Mononuclear cell (primary cell): Measurements from ENCODE around the gene PIAS4. TPM values are rescaled to one million over a fixed set of nuclear protein-coding genes. Genes with fewer than 3 reads are reported as not detected.
"Not testable (repeated sequence)": the region's sequence is repeated elsewhere in the genome, so short reads cannot be mapped to it uniquely, and the experiment has no call there.

Source experiments
- H3K27me3 ChIP-seq: 2 replicates; pipeline ENCODE4 v1.6.0; 2011; ENCODE audit warnings: low read length, control low read depth; ENCODE audit not compliant: insufficient read depth
- H3K4me1 ChIP-seq: 2 replicates; pipeline ENCODE4 v1.5.1; 2011; ENCODE audit warnings: mild to moderate bottlenecking, low read length, control low read depth; ENCODE audit not compliant: insufficient read depth
- H3K4me3 ChIP-seq: 2 replicates; pipeline ENCODE4 v1.5.1; 2011; ENCODE audit warnings: mild to moderate bottlenecking, low read length, moderate library complexity
- H3K9me3 ChIP-seq: 2 replicates; pipeline ENCODE4 v1.5.1; 2011; ENCODE audit warnings: low read depth, mild to moderate bottlenecking, control low read depth, low read length
- total RNA-seq: library from RNA; depleted of rRNA; stranded (reverse); fragments of >200 nt; gene quantifications from one replicate; pipeline ENCODE4 v1.2.3, GENCODE V29; 2012

Gene PIAS4
- total RNA-seq, result 12.0 TPM

GRCh38 chr19:4007021-4007835, at the start of gene PIAS4:
TSS of gene PIAS4 (plus strand) at chr19:4007736. CDS start at chr19:4007761, 25 bp downstream.
- Histone ChIP-seq H3K4me3 (peak within 1 kb of the TSS; percentile 66), H3K4me1 (peaks cover 36% of the 10 kb centered on the region), H3K9me3 (no peaks in the 10 kb centered on the region), H3K27me3 (no peaks in the 10 kb centered on the region)

DNA sequence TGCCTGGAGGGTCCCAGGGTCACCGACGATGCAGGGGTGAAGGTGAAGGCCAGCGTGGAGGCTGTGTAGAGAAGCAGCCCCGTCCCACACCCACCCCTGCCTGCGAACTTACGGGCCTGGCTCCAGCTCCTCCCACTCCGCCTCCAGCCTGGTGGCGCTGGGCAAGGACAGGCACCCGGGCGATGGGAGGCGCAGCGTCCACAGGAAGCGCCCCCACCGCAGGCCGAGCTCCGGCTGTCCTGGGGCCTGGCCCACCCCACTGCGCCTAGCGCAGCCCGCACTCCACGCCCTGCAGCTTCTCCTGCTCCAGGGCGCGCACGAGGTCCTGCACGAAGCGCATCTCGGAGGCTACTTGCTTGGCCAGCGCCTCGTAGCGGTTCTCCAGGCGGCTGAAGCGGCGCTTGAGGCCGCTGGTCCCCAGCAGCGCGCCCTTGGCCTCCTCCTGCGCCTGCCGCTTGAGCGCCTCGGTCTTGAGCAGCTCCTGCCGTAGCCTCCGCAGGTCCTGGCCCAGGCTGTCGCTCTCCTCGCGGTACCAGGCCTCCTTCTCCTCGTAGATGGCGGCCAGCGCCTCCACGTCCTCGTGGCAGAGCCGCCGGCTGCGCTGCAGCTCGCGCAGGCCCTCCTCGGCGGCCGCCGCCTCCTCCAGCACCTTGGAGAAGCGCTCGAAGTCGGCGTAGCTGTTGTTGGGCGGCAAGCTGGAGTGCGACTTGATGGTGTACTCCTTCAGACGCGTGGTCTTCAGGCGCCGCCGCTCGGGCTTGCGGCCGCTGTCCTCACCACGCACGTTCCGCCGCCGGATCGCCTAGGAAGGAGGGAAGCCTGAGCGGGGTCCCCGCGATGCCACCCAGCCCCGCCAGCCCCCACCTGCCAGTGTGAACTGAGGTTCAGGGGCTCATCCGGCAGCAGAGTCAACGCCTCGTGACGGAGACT, 48.4 kb upstream of the PIAS4 start:
- Histone ChIP-seq H3K27me3 (no peaks in the 10 kb centered on the region), H3K4me1 (no peaks in the 10 kb centered on the region), H3K9me3 (no peaks in the 10 kb centered on the region), H3K4me3 (no peak overlapping the region)

- no peaks in the 10 kb centered on the region for H3K4me1 ChIP-seq
- no peaks in the 10 kb centered on the region for H3K9me3 ChIP-seq
- H3K4me3 ChIP-seq, result no peak overlapping the region
- no peaks in the 10 kb centered on the region for H3K27me3 ChIP-seq
These were observed 47.8 kb upstream of the PIAS4 start for GRCh38 chr19:3959766-3960131.

GRCh38 chr19:3961007-3961406, 46.5 kb upstream of the PIAS4 start:
- Histone ChIP-seq H3K4me1 (no peaks in the 10 kb centered on the region), H3K4me3 (no peak overlapping the region), H3K9me3 (no peaks in the 10 kb centered on the region), H3K27me3 (no peaks in the 10 kb centered on the region)

DNA sequence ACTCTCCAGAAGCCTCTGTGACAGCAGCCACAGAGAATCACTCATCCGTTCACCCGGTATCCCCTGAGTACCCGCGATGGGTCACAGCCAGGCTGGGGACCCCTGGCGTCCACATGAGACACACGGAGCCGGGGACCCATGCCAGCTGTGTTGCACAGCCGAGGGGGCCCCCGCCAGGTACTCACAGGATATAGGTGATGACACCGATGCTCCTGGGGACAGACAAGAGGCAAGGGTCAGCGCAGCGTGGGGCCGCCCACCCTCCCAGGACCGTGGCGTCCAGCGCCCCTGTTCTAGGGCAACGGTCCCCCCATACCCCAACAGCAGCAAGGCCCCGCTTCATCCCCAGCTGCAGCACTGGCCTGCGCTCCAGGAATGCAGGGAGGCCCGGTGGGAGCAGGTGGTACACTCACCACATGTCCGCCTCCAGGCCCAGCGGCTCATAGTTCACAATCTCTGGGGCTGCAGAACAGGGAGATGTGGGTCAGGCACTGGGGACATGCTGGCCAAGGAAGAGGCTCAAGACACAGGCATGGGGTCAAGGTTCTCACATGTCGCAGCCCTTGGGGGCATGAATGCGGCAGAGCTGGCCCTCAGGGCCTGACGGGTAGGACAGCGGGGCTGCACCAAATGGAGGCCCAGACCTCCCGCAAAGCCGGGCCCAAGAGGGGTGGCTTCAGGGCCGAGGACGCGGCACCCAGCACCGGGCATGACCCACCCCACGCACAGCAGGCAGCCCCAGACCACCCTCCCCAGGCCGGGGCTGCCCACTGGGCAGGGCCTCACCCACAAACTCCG, 43.9 kb upstream of the PIAS4 start:
- Histone ChIP-seq H3K27me3 (no peaks in the 10 kb centered on the region), H3K4me1 (no peaks in the 10 kb centered on the region), H3K9me3 (no peaks in the 10 kb centered on the region), H3K4me3 (no peak overlapping the region)

DNA sequence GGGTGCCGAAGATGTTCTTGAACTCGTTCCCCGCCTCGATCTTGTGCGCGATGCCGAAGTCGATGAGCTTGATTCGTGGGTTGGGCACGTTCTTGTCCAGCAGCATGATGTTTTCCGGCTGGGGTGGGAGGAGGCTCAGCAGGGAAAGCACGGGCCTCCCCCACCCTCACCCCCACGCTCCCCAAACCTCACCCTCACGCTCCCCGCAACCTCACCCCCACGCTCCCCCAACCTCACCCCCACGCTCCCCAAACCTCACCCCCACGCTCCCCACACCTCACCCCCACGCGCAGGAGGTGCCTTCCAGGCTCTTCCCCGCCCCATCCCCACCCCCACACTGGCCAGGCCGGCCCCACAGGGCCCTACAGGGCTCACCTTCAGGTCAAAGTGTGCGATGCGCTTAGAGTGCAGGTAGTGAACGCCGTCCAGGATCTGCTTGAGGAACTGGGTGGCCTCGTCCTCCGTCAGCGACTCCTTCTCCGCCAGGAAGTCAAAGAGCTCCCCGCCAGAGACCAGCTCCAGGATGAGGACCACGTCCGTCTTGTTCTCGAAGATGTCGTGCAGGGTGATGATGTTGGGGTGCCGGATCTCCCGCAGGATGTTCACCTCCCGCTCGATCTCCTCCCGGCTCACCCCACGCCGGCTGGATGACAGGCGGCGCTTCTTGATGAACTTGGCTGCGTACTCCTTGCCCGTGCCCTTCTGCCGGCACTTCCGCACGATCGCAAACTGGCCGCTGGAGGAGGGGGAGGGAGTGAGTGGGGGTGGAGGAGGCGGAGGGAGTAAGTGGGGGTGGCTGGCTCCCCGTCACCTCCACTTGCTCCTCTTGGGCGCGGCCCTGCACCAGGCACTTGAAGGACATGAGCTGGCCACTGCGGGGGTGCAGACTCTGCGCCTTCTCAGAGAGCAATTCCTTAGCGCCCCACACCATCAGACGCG, 43.0 kb upstream of the PIAS4 start:
- H3K4me3 ChIP-seq, result no peak overlapping the region
- H3K27me3 ChIP-seq, result no peaks in the 10 kb centered on the region
- H3K9me3 ChIP-seq, result no peaks in the 10 kb centered on the region
- peaks cover 6% of the 10 kb centered on the region for H3K4me1 ChIP-seq

DNA sequence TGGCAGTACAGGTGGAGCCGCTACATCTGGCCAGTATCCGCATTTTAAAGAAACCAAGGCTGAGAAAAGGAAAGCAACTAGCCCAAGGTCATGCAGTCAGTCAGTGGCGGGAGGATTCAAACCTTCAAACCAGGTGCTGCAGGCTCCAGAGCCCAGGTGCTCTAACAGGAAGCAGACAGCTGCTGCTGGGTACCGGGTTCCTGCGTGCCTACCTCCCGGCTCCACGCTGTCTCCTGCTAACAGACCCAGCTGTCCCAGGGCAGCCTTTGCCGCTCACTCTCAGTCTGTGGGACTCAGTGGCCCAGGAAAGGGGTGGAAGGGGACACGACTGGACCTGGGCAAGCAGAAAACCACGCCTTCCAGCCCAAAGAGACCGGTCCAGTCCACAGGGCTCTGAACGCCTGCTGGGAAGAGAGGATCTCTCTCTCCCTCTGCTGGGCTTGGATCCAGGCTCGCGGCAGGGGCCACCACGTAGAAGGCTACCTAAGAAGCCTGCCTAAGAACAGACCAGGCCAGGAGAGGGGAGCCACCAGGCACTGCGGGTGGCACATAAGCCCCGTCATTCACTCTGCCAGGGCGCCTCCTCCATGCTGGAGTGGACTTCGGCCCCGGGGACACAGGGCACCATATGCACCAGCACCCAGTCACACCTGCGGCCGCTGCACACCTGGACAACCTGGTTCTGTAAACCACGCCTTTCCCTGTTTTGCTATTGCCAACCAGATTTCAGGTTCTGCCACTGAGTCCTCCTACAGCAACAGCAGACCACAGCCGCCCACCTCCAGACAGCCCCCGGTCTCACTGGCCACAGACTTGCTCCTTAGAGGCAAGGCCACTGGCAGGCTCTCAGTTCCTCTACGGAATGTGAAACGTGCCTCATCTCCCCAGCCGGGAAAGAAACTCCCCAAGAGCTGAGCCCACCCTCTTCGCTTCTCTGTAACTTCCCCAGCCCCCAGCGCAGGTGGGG, 41.2 kb upstream of the PIAS4 start:
- Histone ChIP-seq H3K4me3 (no peak overlapping the region), H3K27me3 (no peaks in the 10 kb centered on the region), H3K4me1 (peaks cover 18% of the 10 kb centered on the region), H3K9me3 (no peaks in the 10 kb centered on the region)

DNA sequence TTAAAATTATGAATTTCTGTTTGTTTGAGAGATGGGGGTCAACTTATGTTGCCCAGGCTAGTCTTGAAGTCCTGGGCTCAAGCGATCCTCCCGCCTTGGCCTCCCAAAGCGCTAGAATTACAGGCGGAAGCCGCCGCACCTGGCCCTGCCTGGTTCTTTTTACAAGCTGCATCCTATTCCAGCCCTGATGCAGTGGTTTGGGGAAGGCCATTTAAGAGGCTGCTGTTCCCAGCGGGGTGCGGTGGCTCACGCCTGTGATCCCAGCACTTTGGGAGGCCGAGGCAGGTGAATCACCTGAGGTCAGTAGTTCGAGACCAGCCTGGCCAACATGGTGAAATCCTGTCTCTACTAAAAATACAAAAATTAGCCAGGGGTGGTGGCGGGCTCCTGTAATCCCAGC, 39.6 kb upstream of the PIAS4 start:
- not testable (repeated sequence) for H3K4me3 ChIP-seq, H3K9me3 ChIP-seq, H3K27me3 ChIP-seq
- H3K4me1 ChIP-seq, result peaks cover 22% of the 10 kb centered on the region

DNA sequence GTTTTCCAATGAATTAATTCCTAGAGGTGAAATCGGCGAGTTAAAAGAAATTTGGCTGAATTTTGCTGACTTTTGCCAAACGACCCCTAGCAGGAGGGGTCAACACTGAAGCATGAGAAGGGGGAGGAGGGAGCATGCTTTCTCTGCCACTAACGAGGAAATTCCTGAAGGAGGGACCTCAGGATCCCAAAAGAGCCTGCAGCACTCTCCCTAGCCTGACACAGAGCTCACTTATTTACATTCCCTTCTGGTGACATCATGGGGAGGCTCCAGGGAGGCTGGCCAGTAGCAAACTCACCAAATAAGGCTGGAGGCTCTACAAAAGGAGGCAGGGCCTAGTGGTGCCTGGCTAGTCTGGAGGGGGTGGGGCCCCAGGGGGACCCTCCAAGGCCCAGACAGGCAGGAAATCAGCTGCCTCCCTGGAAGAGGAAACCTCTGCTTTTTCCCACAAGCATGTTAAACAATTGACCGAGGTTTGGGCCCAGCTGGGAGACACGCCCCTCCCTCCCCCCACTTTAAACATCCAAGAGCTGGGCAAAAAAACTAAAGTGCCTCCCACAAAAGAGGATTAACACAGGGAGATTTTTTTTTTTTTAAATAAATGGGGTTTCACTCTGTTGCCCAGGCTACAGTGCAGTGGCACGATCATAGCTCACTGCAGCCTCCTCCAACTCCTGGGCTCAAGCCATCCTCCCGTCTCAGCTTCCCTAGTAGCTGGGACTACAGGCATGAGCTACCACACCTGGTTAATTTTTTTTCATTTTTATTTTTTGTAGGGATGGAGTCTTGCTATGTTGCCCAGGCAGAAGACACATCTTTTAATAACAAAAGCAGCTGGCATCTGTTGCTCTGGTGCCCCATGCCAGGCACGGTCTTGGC, 38.7 kb upstream of the PIAS4 start:
- no peak overlapping the region for H3K4me3 ChIP-seq
- H3K9me3 ChIP-seq, result no peaks in the 10 kb centered on the region
- peaks cover 22% of the 10 kb centered on the region for H3K4me1 ChIP-seq
- H3K27me3 ChIP-seq, result no peaks in the 10 kb centered on the region

DNA sequence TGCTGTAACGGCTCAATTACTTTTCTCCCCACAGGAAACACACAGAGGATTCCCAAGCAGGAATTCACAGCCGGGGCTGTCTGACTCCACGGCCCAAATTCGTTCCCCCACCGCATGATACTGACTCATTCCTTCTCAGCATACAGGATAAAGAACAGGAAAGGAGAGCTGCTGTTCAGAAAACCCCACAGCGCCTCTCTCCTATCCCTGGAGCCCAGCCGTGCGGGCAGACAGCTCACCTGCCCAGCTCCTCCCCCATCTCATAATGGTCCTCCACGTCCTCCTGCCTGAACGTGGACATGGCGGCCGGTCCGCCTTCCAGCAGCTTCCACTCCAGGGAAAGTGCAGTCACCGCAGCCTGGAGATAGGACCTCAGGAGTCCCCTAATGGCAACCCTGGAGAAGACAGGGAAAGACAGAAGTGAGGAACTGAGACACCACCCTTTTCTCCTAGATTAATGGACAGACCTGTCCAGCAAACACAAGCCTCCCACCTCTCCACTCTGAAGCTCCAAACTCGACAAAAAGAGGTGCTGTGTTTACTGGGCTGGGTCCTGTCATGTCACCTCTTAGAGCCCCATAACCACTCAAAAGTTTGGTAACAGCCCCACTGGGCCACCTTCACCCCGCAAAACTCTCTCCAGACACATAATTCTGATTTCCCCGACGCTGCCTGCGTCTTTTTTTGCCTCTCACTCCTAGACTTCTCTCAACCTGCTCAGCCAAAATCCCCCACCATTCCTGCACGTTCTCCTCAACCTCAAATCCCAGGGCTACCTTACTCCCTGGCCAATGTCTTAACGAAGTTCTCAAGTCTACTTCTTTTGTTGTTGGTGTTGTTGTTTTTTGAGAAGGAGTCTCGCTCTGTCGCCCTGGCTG, 37.9 kb upstream of the PIAS4 start:
- no peaks in the 10 kb centered on the region for H3K9me3 ChIP-seq
- H3K27me3 ChIP-seq, result no peaks in the 10 kb centered on the region
- peaks cover 22% of the 10 kb centered on the region for H3K4me1 ChIP-seq
- peak overlapping the region; percentile 73 for H3K4me3 ChIP-seq

DNA sequence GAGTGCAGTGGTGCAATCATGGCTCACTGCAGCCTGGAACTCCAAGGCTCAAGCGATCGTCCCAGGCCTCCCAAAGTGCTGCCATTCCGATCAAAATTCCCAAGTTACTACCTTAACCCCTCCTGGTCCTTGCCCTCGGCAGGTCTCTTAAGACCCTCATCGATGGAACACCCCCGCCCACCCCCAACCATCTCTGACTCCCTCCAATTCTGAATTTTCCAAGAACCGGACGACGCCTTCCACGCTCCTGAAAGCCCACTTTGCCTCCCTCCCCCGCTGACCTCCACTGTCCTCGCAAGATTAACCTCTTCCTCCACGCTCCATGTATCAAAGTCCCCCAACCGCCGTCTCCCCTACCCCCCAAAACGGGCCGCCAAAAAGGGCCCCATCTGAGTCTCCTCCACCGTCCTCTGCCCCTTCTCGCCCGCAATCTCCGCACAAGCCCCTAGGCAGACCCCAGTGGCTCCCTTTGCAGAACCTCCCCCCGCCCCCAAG, 37.2 kb upstream of the PIAS4 start:
- H3K4me3 ChIP-seq, result peak overlapping the region; percentile 73
- peaks cover 22% of the 10 kb centered on the region for H3K4me1 ChIP-seq
- no peaks in the 10 kb centered on the region for H3K27me3 ChIP-seq
- no peaks in the 10 kb centered on the region for H3K9me3 ChIP-seq
